Mesenteric fat pad (tissue), 1 donor: ENCODE measurements around the gene TCFL5. TPM values are rescaled to one million over a fixed set of nuclear protein-coding genes. Genes with fewer than 3 reads are reported as not detected.

Source experiments
- DNase-seq: peaks from one replicate; pipeline ENCODE4 v3.0.0-alpha.2; 2020; ENCODE audit warnings: low spot score
- total RNA-seq: library from RNA; stranded (reverse); fragmentation: NEBNext Ultra II Directional; extraction: Animal tissue kit (Norgen Biotek cat#: 25700); gene quantifications from one replicate; pipeline ENCODE4 v1.2.1, GENCODE V29; 2021
- donor health status: DM: yes; HTN: yes; CAD: no.

Gene TCFL5
- total RNA-seq, 1 donor from 2014 or later: 10.1 TPM

GRCh38 chr20:62835931-62836861 is 25.4 kb downstream of the TCFL5 start:
- DNase-seq: no peak

- no peak for DNase-seq
Observed at GRCh38 chr20:62834967-62835730, 26.5 kb downstream of the TCFL5 start.

GRCh38 chr20:62832951-62833391 is 28.7 kb downstream of the TCFL5 start:
- no peak for DNase-seq

- no peak for DNase-seq
Observed at GRCh38 chr20:62832212-62832922, 29.3 kb downstream of the TCFL5 start.

- no peak for DNase-seq
Observed at GRCh38 chr20:62831854-62832211, 29.8 kb downstream of the TCFL5 start.

- no peak for DNase-seq
Observed at GRCh38 chr20:62831361-62831788, 30.2 kb downstream of the TCFL5 start.

- DNase-seq: no peak
Observed at GRCh38 chr20:62830821-62831220, 30.8 kb downstream of the TCFL5 start.

- DNase-seq: no peak
Observed at GRCh38 chr20:62830251-62830650, 31.4 kb downstream of the TCFL5 start.

GRCh38 chr20:62829231-62830230 is 32.1 kb downstream of the TCFL5 start:
- DNase-seq: no peak

GRCh38 chr20:62828511-62829230 is 33.0 kb downstream of the TCFL5 start:
- DNase-seq: no peak

- no peak for DNase-seq
Observed at GRCh38 chr20:62828051-62828450, 33.6 kb downstream of the TCFL5 start.

- no peak for DNase-seq
Observed at GRCh38 chr20:62827311-62828038, 34.1 kb downstream of the TCFL5 start.

GRCh38 chr20:62826646-62827310 is 34.8 kb downstream of the TCFL5 start:
- DNase-seq: no peak

- DNase-seq: no peak
Observed at GRCh38 chr20:62825986-62826645, 35.5 kb downstream of the TCFL5 start.

GRCh38 chr20:62825333-62825985 is 36.2 kb downstream of the TCFL5 start:
- no peak for DNase-seq

- no peak for DNase-seq
Observed at GRCh38 chr20:62824476-62825332, 36.9 kb downstream of the TCFL5 start.
